Heart left ventricle (tissue), 16 donors: Measurements from ENCODE around the gene ZFHX2. TPM values are rescaled to one million over a fixed set of nuclear protein-coding genes. Genes with fewer than 3 reads are reported as not detected.

Experiments
- ATAC-seq, 4 donors: fragments of 200-7000 bp; cut with Tn5 transposase; one replicate each; pipeline ENCODE4 v1.9.1; 2020 to 2022; ENCODE audit warnings: moderate library complexity in 4 of 4, mild to moderate bottlenecking in 3 of 4, moderate number of reproducible peaks in 1 of 4
- DNase-seq, 5 donors: peaks; one replicate each; pipeline ENCODE4 v3.0.0-alpha.2; 2020
- H3K27ac ChIP-seq, 12 donors: fragments of 200-600 bp; sonication (generic) in 4 of 12; one replicate each; pipeline versions ENCODE4 v1.5.0 to v1.8.0; 2016 to 2022; ENCODE audit warnings: mild to moderate bottlenecking in 2 of 12
- H3K27me3 ChIP-seq, 9 donors: fragments of 200-600 bp; sonication (generic) in 2 of 9; one replicate each; pipeline versions ENCODE4 v1.5.1 to v1.8.0; 2016 to 2022; ENCODE audit warnings: mild to moderate bottlenecking in 3 of 9
- H3K36me3 ChIP-seq, 9 donors: fragments of 200-600 bp; sonication (generic) in 2 of 9; one replicate each; pipeline versions ENCODE4 v1.5.0 to v1.8.0; 2018 to 2022; ENCODE audit warnings: mild to moderate bottlenecking in 2 of 9
- H3K4me1 ChIP-seq, 12 donors: fragments of 200-600 bp; sonication (generic) in 4 of 12; one replicate each; pipeline versions ENCODE4 v1.5.0 to v1.8.0; 2016 to 2022; ENCODE audit warnings: mild to moderate bottlenecking in 3 of 12
- H3K4me3 ChIP-seq, 12 donors: fragments of 200-600 bp; sonication (generic) in 4 of 12; one replicate each; pipeline versions ENCODE4 v1.5.0 to v1.8.0; 2017 to 2022; ENCODE audit warnings: mild to moderate bottlenecking in 9 of 12, moderate library complexity in 4 of 12
- H3K9me3 ChIP-seq, 12 donors: fragments of 200-600 bp; sonication (generic) in 4 of 12; one replicate each; pipeline versions ENCODE4 v1.5.0 to v1.8.0; 2016 to 2022; ENCODE audit warnings: mild to moderate bottlenecking in 1 of 12
- CTCF ChIP-seq, 12 donors: fragments of 200-600 bp; sonication (generic) in 4 of 12; IDR thresholded peaks; one replicate each; pipeline versions ENCODE4 v1.5.0 to v1.8.0; 2018 to 2022; ENCODE audit warnings: antibody characterized with exemption in 12 of 12, mild to moderate bottlenecking in 5 of 12
- POLR2A ChIP-seq, 2 donors: fragments of 450-650 bp; IDR thresholded peaks; one replicate each; pipeline ENCODE4 v1.6.1; 2017; ENCODE audit warnings: antibody characterized with exemption in 2 of 2, mild to moderate bottlenecking in 2 of 2, moderate library complexity in 2 of 2
- WGBS, 4 donors: extraction: QIAGEN DNeasy Blood & Tissue Kit in 2 of 4; methylation state at CpG; one replicate each; pipeline versions ENCODE4 v1.1.5 to v1.1.7; 2013 to 2018; 5-methylcytosine and 5-hydroxymethylcytosine counted together
- intact Hi-C, 10 donors: fragments of 100-400 bp; cut with DNase I; formaldehyde crosslinking; loops; one replicate each; pipeline versions ENCODE4 v1.11.1 to v1.14.2; 2022
- polyA plus RNA-seq, 2 donors: library from polyadenylated mRNA; stranded (reverse); fragments of 200-250 nt; gene quantifications; one replicate each; pipeline ENCODE4 v1.2.3, GENCODE V29; 2013
- total RNA-seq, 9 donors: library from RNA; depleted of rRNA in 2 of 9; stranded (reverse); fragments of >200 nt in 2 of 9; fragmentation: NEBNext Ultra II Directional in 3 of 9; extraction: Animal tissue kit (Norgen Biotek cat#: 25700) in 3 of 9; gene quantifications; one replicate each; pipeline versions ENCODE4 v1.1.0 to v1.2.4, GENCODE V29; 2016 to 2023
- donor health status: ischemic (EF 13 %, LVEDD 7.1; RV severe dilation, severe dysfunction).
- donor health status: healthy with polysubstance abuse.
- donor health status: DM: no; HTN: yes; CAD: no.
- donor health status: DM: no; HTN: no; CAD: no.
- donor health status: ischemic (EF 25% LVEDD 6.9; RV normal size, moderate dysfunction).
- donor health status: ischemic (EF 25% LVEDD 5.7; RV mildly dilated, moderate dysfunction).
- donor health status: healthy.
- donor health status: DM: yes; HTN: yes; CAD: no.
- donor health status: ischemic (EF 35%, LVEDD 5.7; RV mildly dilated, moderate dysfunction).
- donor health status: nonischemic (EF 11% LVEDD 7.7; RV severe dilation, severe dysfunction).
- donor health status: DM: yes; HTN: yes; CAD: no.
- donor health status: PGD.
- donor health status: ischemic (EF 29% LVEDD 5.4; RV normal size, mild dysfunction).
- donor health status: nonischemic (EF 23%, LVEDD 6.1; RV moderate dilation, normal function).

The ZFHX2 gene
- total and polyA plus RNA-seq, 11 donors = 0.24 to 2.3 (median 0.88) TPM

- 79 to 87% (median 84%) methylated on average over 2 of the region's 2 CpGs for WGBS, 4 donors
- intact Hi-C loops = loop anchor here in 1 of 10 donors (10.0 kb wide), 1 partner anchor 52 kb away; no protein-coding TSS in a partner anchor
- ATAC-seq = no peak
These were observed 15.1 kb downstream of the ZFHX2 start for GRCh38 chr14:23536494-23536893.

GRCh38 chr14:23535943-23536342 is 15.6 kb downstream of the ZFHX2 start:
- peaks cover 0 to 4% (median 0%) of the 10 kb centered on the region in 12 donors for H3K4me1 ChIP-seq
- H3K27ac ChIP-seq = no peak overlapping the region
- no peaks in the 10 kb centered on the region for H3K9me3 ChIP-seq
- no peaks in the 10 kb centered on the region for H3K27me3 ChIP-seq
- no peak overlapping the region for H3K4me3 ChIP-seq
- no peak for DNase-seq
- intact Hi-C loops = loop anchor here in 1 of 10 donors (10.0 kb wide), 1 partner anchor 51 kb away; no protein-coding TSS in a partner anchor
- no peaks in the 10 kb centered on the region for H3K36me3 ChIP-seq
- WGBS, 4 donors = 71 to 74% (median 73%) methylated on average over 4 of the region's 4 CpGs
- no peak for ATAC-seq
- TF ChIP-seq POLR2A (IDR thresholded peaks at IDR 0.05) (no peak), CTCF (IDR thresholded peaks at IDR 0.05) (no peak)

More at GRCh38 chr14:23536494-23536893, 15.1 kb downstream of the ZFHX2 start:
- H3K27ac ChIP-seq = no peak overlapping the region
- no peaks in the 10 kb centered on the region for H3K36me3 ChIP-seq
- H3K9me3 ChIP-seq = no peaks in the 10 kb centered on the region
- DNase-seq = no peak
- TF ChIP-seq CTCF (IDR thresholded peaks at IDR 0.05) (no peak), POLR2A (IDR thresholded peaks at IDR 0.05) (no peak)
- no peak overlapping the region for H3K4me3 ChIP-seq
- H3K4me1 ChIP-seq = peaks cover 0 to 4% (median 0%) of the 10 kb centered on the region in 12 donors
- H3K27me3 ChIP-seq = no peaks in the 10 kb centered on the region

GRCh38 chr14:23533652-23534435 is 17.7 kb downstream of the ZFHX2 start:
- H3K4me3 ChIP-seq = no peak overlapping the region
- no peaks in the 10 kb centered on the region for H3K27me3 ChIP-seq
- WGBS, 4 donors = 94 to 96% (median 95%) methylated on average over 8 to 16 of the region's 16 CpGs
- ATAC-seq (no peak), DNase-seq (no peak)
- H3K27ac ChIP-seq = no peak overlapping the region
- intact Hi-C loops = loop anchor here in 1 of 10 donors (10.0 kb wide), 1 partner anchor 49 kb away; no protein-coding TSS in a partner anchor
- peaks cover 0 to 5% (median 0%) of the 10 kb centered on the region in 12 donors for H3K4me1 ChIP-seq
- TF ChIP-seq CTCF (IDR thresholded peaks at IDR 0.05) (no peak), POLR2A (IDR thresholded peaks at IDR 0.05) (no peak)
- no peaks in the 10 kb centered on the region for H3K36me3 ChIP-seq
- no peaks in the 10 kb centered on the region for H3K9me3 ChIP-seq

- intact Hi-C loops = loop anchor here in 1 of 10 donors (10.0 kb wide), 1 partner anchor 48 kb away; no protein-coding TSS in a partner anchor
- 95 to 96% (median 95%) methylated on average over 6 to 7 of the region's 7 CpGs for WGBS, 4 donors
- ATAC-seq = no peak
These were observed 18.9 kb downstream of the ZFHX2 start for GRCh38 chr14:23532658-23533057.

More at GRCh38 chr14:23532658-23533057, 18.9 kb downstream of the ZFHX2 start:
- Histone ChIP-seq H3K27me3 (no peaks in the 10 kb centered on the region), H3K4me3 (no peak overlapping the region), H3K27ac (no peak overlapping the region), H3K36me3 (no peaks in the 10 kb centered on the region), H3K9me3 (no peaks in the 10 kb centered on the region), H3K4me1 (peaks cover 0 to 5% (median 0%) of the 10 kb centered on the region in 12 donors)
- DNase-seq = no peak
- TF ChIP-seq POLR2A (IDR thresholded peaks at IDR 0.05) = no peak
- no peak for TF ChIP-seq CTCF (IDR thresholded peaks at IDR 0.05)
